ENCODE results near the gene PAIP1. TPM values are rescaled to one million over a fixed set of nuclear protein-coding genes. Genes with fewer than 3 reads are reported as not detected.

Gene PAIP1
- polyA plus RNA-seq, 10 donors = 90.1 to 119 (median 101) TPM

Other genes with a start within 250 kb of the PAIP1 start
- 10 to 100 TPM; 24.3 to 50.9 (median 41.2) TPM for gene HMGCS1, start 243.7 kb downstream of the PAIP1 start, polyA plus RNA-seq (ENCODE audit: insufficient read length in 10 of 10)
- gene CCL28, start 144.7 kb downstream of the PAIP1 start, polyA plus RNA-seq (ENCODE audit: insufficient read length in 10 of 10) = 1 to 10 TPM in 1 of 10 donors, under 1 TPM in 9; 0.10 to 1.2 (median 0.24) TPM
- 10 to 100 TPM in 2 of 10 donors, 1 to 10 TPM in 8; 6.8 to 13.6 (median 9.9) TPM for gene TMEM267, start 73.2 kb downstream of the PAIP1 start, polyA plus RNA-seq (ENCODE audit: insufficient read length in 10 of 10)
- gene C5orf34, start 41.9 kb downstream of the PAIP1 start, polyA plus RNA-seq (ENCODE audit: insufficient read length in 10 of 10) = 1 to 10 TPM; 2.5 to 6.7 (median 3.5) TPM
- 100 to 1,000 TPM in 4 of 10 donors, 10 to 100 TPM in 6; 68.7 to 128 (median 93.9) TPM for gene NNT, start 46.1 kb upstream of the PAIP1 start, polyA plus RNA-seq (ENCODE audit: insufficient read length in 10 of 10)

Measured in muscle of back (tissue), 10 donors.